AG09319 (cell line): Measurements from ENCODE around the gene SEH1L.
A peak's percentile ranks its signal among the peaks of the same experiment; 100 is the strongest.

Experiments
- DNase-seq: peaks from one replicate; pipeline ENCODE4 v3.0.0-alpha.2; 2010; ENCODE audit warnings: low read depth; ENCODE audit errors: extremely low read depth
- CTCF ChIP-seq: IDR thresholded peaks from 2 replicates; pipeline ENCODE4 v1.5.1; 2011; ENCODE audit warnings: low read depth, mild to moderate bottlenecking, inconsistent platforms, low read length, moderate library complexity

Gene SEH1L

GRCh38 chr18:12929477-12930083, 18.2 kb upstream of the SEH1L start:
- no peak for TF ChIP-seq CTCF
- DNase-seq = no peak

- DNase-seq = no peak
- no peak for TF ChIP-seq CTCF
These were observed 17.4 kb upstream of the SEH1L start for GRCh38 chr18:12930376-12930775.

- no peak for TF ChIP-seq CTCF
- DNase-seq = no peak
These were observed 16.9 kb upstream of the SEH1L start for GRCh38 chr18:12930908-12931307.

GRCh38 chr18:12933327-12933726, 14.5 kb upstream of the SEH1L start:
- no peak for TF ChIP-seq CTCF
- DNase-seq = no peak

- TF ChIP-seq CTCF = peak; percentile 98
- peak; percentile 51 for DNase-seq
These were observed 13.2 kb upstream of the SEH1L start for GRCh38 chr18:12934454-12935071.

- TF ChIP-seq CTCF = no peak
- DNase-seq = no peak
These were observed 8.6 kb upstream of the SEH1L start for GRCh38 chr18:12939162-12939561.

GRCh38 chr18:12943215-12943614, 4.6 kb upstream of the SEH1L start:
- no peak for TF ChIP-seq CTCF

More at GRCh38 chr18:12943215-12943614, 4.6 kb upstream of the SEH1L start:
- DNase-seq = no peak
